PC-3 (cell line): ENCODE data around the gene IL3RA.

ENCODE experiments used
- CTCF ChIP-seq: fragments of 300-600 bp; sonication (generic); conservative IDR thresholded peaks from 2 replicates; pipeline ENCODE4 v1.5.1; 2017; ENCODE audit warnings: antibody characterized with exemption, low read depth, mild to moderate bottlenecking, low read length
- EZH2 ChIP-seq: fragments of 300-600 bp; sonication (generic); IDR thresholded peaks from one replicate; pipeline ENCODE4 v1.6.1; 2017; ENCODE audit warnings: antibody characterized with exemption, mild to moderate bottlenecking, low read length; ENCODE audit not compliant: unreplicated experiment
- EZH2phosphoT487 ChIP-seq: fragments of 300-600 bp; sonication (generic); IDR thresholded peaks from 2 replicates; pipeline ENCODE4 v1.6.1; 2018; ENCODE audit warnings: mild to moderate bottlenecking, antibody characterized with exemption, low read length, borderline replicate concordance

DNA sequence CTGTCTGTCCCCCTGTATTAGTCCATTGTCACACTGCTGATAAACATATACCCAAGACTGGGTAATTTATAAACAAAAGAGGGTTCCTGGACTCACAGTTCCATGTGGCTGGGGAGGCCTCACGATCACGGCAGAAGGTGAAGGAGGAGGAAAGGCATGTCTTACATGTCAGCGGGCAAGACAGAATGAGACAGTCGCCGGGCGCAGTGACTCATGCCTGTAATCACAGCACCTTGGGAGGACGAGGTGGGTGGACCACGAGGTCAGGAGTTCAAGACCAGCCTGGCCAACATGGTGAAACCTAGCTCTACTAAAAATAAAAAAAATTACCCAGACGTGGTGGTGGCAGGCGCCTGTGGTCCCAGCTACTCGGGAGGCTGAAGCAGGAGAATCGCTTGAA, 24.7 kb downstream of the IL3RA start:
- no peak for TF ChIP-seq EZH2
- no peak for TF ChIP-seq CTCF
- TF ChIP-seq EZH2phosphoT487: no peak
